Left hindlimb (tissue), 1 donor: ENCODE results near the gene PHYKPL.
"Not testable (repeated sequence)": the region's sequence is repeated elsewhere in the genome, so short reads cannot be mapped to it uniquely, and the experiment has no call there.

Source experiments
- DNase-seq: peaks from one replicate; pipeline ENCODE4 v3.0.0-alpha.2; 2018

PHYKPL gene

DNA sequence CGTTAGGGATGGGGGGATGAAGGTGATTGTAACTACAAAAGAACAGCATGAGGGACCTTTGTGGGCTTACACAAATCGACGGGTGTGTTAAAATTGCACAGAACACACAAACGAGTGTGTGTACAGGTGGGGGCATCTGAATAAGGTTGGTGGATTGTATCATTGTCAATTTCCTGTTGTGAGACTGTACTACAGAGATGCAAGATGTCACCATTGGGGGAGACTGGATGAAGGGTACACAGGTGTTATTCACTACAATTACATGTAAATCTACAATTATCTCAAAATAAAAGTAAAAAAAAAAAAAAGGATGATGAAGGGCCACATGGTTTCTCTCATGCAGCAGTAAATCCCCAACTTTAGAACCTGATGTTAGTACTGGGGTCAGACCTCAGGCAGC lies 31.4 kb upstream of the PHYKPL start:
- no peak for DNase-seq

DNA sequence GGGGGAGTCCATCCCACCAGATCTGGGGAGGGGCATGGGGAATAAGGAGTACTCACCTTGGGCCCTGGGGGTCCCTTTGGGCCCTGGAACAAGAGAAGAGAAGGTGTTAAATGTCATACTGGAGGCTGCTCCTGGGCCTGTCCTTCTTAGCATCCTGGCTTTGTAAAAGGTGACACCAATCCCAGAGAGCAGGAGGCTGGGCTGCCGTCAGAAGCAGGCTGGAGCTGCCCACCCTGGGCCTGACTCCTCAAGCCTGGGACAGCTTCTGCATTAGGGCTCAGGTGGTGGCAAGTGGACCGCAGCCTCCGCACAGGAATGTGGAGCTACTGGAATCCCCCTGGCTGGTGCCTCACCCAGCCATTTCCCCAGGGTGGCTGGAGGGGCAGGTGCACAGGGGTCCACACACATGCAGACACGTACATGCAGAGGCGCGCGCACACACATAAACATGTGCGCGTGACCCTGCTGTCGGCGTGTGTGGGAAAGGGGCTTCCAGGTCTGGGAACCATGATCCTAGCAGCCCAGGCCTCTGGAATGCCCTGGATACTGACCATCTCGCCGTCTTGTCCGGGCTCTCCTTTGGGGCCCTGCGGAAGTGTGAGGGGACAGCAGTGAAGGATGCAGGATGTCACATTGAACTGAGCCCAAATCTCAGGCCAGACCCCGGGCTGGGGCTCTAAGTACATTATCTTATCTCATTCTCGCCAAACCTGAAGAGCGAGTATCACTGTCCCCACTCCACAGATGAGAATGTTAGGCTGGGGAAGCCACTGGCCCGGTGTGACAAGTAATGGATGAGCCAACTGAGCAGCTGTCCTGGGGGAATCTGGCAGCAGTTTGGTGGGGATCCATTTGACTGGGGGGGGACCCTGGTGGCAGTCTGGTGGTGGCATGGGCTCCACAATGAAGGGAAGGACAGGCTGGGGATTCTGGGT lies 29.3 kb upstream of the PHYKPL start:
- DNase-seq = no peak

DNA sequence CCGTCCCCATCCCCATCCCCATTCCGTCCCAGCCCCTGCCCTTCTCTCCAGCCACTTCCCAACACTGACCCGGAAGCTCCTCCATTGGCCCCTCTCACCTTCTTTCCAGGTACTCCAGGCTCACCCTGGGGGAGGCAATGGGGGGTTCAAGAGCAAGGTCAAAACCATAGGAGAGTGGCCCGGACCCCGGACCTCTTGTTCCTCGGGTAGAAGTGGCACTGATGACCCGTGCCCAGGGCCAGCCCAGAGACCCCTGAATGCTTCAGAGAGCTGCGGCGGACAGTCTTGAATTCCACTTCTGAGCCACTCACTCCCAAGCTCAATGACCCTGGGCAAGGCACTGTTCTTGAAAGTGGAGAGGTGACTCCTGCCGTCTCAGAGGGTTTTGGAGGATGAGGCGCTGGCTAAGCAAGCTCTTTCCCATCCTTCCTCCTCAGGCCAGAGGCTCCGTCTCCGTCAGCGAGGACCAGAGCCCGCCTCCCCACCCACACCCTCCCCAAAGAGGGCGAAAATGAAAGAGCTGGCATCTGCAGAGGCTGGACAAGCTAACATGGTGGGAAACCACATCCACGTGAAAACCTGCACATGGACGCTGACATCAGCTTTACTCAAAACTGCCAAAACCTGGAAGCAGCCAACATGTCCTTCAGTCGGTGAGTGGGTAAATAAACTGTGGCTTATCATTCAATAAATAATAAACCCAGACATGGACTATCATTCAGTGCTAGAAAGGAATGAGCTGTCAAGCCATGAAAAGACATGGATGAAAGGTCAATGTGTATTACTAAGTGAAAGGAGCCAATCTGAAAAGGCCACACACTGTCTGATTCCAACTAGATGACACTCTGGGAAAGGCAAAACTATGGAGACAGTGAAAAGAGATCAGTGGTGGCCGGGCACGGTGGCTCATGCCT lies 27.3 kb upstream of the PHYKPL start:
- DNase-seq = no peak

DNA sequence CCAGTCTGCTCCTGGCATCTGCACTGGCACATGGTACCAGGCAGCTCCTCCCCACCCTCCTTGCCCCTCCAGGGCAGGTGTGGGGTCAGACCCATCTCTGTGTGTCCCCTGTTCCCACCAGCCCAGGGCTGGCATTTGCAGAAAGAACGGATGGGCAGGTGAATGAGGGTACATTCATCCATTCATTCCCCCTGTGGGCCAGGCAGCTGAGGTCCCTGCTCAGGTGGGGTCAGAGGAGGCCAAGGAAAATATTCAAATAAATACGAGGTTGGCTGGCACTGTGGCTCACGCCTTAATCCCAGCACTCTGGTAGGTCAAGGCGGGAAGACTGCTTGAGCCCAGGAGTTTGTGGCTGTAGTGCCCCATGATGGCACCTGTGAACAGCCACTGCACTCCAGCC lies 25.0 kb upstream of the PHYKPL start:
- DNase-seq = no peak

DNA sequence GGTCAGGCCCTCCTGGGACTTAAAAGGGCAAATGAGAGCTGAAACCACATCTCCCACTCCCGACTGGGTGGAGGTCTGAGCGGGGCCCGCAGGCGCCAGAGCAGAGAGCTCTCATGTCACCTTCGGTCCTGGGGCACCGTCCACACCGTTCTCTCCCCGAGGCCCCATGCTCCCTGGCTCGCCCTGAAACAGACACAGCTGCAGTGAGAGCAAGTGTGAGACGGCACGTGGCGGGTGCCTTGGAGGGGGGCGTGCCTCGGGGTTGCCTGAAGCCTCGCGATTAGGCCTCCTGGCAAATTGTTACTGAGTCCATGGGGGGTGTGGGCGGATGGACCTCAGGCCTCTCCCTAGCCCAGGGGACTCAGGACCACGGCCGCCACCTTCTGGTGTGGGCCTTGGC lies 24.1 kb upstream of the PHYKPL start:
- DNase-seq = no peak

DNA sequence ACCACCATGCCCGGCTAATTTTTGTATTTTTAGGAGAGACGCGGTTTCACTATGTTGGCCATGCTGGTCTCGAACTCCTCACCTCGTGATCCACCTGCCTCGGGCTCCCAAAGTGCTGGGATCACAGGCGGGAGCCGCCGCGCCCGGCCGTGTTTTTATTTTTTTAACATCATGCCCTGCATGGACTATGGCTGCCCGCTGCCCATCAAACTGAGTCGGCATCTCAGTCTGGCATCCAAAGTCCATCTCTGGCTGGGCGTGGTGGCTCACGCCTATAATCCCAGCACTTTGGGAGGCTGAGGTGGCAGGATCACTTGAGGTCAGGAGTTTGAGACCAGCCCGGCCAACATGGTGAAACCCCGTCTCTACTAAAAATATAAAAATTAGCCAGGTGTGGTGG lies 21.0 kb upstream of the PHYKPL start:
- DNase-seq = not testable (repeated sequence)

DNA sequence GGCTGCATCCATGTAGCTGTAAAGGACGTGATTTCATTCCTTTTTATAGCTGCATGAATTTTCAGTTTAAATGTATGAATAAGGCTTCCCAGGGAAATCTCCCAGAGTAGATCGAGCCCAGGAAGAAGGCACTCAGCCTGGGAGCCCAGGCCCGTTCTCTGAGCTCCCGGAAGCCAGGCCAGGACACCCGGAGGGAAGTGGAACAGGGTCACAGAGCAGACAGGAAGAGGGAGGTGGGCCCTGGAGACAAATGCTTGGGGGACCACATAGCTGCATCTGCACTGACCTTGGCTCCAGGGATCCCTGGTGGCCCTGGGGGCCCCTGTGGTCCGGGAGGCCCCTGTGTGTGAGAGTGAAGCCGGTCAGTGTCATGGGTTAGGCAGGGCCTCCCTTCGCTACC lies 19.7 kb upstream of the PHYKPL start:
- no peak for DNase-seq

DNA sequence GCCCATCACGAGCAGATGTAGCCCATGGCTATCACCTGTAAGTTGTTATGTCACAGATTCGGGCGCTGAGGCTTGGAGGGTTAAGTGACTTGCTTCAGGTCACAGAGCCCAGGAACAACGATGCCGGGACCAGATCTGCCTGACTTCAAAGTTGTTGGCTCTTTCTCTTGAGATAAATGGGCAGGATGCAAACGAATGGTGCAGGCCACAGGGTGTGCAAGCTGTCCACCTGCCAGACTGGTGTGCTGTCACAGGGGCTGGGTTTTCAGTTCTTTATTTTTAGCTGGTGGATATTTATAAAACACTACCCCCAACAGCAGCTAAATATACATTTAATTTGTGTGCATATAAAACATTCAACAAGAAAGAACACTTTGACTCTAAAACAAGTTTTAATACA lies 17.7 kb upstream of the PHYKPL start:
- DNase-seq = no peak

DNA sequence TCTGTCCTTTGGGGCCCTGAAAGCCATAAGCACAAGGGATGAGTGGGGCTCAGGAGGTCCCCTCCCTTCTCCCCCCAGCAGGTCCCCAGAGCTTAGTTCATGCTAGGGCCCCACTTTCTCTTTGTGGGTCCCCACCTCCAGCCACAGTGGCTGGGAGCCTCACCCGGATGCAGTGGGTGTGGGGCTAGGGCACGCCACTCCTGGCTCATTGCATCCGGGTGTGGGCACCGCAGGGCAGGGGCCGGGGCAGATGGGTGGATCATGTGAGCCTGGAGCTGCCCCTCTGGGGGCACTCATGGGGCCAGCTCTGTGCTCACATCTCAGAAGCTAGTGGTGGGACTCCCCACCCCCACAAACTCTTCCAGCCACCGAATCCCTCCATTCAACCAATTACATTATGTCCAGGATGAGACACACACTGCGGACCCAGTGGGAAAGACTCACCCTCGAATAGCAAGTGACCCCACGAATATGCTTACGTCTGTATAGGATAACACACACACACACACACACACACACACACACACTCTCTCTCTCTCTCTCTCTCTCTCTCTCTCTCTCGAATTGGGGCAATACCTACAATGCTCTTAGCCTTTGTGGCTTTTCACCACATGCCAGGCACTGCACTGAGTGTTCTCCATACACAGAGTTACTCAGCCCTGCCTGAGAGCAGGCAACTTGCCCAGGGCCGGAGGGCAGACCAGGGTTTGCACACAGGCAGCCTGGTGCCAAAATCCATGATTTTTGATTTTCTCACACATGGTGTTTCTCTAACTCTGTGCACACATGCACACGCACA lies 16.8 kb upstream of the PHYKPL start:
- DNase-seq = no peak

DNA sequence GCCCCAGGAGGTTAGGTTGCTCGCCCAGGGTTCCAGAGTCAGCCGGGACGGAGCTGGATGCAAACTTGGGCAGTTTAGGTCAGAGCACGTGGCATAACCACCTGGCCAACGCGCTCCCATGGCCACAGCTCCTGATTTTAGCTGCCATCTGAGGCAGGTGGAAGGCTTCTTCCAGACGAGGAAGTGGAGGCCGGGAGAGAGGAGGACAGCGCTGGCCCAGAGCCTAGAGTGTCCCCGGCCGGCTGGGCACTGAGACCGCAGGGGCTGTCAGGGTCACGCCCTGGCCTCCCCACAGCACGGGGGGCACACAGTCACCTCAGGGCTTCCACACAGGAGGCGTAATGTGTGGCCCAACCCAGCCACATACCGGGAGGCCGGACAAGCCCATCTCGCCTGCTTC lies 16.1 kb upstream of the PHYKPL start:
- DNase-seq = no peak

DNA sequence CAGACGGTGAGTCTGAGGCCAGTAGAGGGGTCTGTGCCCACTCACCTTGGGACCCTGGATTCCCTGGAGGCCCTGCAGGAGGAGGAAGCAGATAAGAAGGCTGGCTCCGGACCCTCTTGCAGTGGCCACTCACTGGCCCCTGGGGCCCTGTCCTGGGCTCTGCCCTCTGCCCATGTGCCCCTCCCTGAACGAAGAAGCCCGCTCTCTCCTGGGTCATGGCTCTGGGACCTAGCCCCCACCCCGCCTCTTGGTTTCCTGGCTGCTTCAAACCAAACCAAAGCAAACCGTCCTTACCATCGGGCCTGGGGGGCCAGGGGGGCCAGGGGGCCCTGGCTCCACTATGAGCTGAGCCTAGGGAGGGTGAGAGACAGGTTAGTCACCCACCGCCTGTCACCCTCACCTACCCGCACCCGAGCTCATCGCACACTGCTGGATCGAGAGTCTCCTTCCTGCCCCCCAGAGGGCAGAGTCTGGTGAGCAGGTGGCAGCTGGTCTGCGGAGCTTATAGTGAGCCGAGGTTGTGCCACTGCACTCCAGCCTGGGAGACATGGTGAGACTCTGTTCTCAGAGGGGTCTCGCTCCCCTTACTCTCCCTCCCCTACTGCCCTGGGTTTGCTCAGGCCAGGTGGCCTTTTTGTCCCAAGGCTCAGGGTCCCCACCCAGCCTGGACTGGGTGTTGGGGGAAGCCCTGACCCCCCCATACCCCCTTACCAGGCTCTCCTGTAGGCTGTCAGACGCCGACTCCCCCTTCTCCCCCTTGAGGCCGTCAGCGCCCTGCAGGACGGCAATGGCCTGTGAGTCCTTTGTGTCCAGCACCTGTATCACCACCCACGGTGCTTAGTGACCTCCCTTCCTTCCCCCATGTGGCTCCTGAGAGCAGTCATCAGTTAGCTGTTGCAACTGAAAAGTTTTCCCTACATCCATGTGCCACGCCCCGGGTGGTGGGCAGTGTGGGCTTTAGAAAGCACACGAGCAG lies 15.2 kb upstream of the PHYKPL start:
- DNase-seq = no peak

DNA sequence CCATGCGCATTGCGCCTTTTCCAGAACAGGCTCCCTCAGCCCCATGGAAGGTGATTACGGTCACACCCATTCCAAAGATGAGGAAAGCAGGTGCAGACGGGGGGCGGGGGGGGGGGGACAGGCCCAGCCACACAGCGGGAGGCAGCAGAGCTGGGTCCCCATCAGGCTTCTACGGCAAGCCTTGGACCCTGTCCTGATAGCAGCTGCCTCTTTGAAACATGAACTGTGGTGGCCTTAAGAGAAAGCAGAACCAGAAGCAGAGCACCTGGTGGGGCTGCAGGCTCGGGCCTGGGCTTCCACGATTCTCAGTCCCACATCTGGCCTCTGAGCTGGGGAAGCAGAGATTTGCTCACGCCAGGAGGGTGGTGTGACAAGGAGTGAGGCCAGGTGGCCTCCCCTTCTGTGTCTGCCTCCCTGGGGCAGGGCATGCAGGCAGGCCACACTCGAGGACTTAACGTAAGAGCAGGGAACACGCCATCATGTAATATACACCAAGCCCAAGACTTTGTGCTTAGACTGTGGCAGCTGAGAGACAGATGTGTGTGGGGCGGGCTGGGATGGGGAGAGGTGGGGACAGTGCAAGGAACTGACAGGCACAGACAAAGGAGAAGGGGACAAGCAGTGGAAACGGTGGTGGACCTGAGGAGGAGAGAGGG lies 14.2 kb upstream of the PHYKPL start:
- no peak for DNase-seq

DNA sequence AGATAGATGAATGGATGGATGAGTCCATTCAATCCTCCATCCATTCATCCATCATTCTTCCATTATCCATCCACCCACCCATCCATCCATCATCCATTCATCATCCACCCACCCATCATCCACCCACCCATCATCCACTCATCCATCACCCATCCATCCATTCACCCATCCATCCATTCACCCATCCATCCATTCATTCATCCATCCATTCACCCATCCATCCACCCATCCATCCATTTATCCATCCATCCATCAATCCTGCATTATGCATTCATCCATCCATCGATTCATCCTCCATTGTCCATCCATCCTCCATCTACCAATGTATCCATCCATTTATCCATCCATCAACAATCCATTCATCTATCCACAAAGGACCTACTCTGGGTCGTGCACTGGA lies 12.8 kb upstream of the PHYKPL start:
- DNase-seq = no peak

DNA sequence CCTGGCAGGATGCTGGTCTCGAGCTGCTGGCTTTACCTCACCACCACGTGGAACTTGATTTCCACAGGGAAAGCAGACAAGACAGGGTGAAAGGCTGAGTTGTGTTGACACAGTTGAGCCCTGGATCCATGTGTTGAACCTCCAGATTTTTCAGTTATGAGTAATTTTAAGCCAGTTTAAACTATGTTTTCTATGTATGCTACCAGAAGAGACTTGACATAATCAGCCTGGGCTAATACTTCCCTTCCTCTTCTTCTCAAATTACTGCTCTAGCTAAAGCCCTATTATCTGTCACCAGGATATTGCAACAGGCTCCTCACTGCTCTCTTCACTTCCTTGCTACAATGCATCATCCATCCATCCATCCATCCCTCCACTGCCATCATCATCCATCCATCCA lies 12.0 kb upstream of the PHYKPL start:
- DNase-seq = no peak

DNA sequence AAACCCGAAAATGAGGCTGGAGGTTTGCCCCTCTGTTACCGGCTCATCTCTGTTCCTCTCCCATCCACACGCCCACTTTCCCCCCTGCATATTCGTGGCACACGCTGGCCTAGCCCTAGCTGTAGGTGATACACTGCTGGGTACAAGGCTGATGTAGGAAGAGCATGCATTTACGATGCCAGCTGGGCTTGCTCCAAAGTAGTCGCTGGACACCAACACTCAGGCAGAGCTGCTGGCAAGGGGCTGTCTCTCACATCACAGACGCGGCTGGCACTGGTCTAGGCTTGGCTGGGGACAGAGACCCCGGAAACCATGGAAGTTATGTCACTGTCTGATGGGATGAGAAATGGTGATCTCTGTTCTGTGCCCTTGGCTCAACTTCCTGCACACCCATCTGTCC lies 9.8 kb upstream of the PHYKPL start:
- no peak for DNase-seq

DNA sequence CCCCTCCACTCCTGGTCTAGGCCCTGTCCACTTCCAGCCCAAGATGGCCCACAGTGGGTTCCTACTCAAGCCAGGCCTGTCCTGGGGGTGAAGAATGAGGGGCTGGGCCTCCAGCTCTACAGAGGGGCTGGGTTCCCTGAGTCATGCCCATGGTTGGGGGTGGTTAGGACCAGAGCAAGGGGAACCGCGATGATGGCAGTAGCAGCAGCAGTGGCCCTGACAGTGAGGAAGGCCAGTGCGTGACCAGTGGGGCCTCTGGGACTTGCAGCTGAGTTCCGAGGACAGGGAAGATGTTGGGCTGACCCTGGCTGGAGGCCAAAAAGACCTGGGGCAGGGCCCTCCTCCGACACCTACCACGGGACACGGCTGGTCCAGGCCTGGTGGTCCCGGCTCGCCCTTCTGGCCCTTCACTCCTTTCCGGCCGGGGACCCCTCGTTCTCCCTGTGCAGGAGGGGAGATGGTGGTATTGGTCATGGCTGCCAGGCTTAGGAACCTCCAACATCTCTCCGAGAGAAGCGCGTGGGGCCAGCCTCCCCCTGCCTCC lies 9.2 kb upstream of the PHYKPL start:
- DNase-seq = no peak

DNA sequence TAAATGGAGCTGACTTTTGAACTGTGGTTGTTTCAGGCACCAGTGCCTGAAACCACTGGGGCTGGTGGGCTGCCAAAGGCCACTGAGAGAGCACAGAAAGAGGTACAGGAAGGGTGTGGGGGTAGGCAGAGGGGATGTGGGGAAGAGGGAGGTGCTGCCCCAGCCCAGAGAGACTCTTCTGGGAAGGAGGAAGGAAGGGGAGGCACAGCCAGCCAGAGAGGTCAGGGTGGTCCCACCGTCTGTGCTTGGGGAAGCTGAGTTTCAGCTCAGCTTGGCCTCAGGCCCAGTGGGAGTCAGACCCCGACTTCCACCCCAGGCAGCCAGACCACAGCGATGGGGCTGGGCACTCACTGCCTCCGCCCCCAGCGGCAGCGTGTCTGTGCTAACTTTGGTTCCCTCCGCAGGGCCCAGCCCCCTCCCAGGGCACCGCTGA lies 8.6 kb upstream of the PHYKPL start:
- no peak for DNase-seq

DNA sequence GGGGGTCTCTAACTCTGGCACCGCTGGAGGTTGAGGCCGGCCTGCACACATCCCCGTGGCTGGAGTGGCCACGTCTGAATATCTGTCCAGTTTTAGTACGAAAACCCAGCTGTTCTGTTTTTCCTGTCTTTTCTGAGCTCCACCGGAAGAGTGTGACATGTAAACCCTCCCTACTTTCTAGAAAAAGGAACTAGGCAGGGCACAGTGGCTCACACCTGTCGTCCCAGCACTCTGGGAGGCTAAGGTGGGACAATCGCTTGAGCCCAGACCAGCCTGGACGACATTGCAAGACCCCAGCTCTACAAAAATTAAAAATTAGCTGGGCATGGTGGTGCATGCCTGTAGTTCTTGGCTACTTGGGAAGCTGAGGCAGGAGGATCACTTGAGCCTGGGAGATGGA lies 8.2 kb upstream of the PHYKPL start:
- no peak for DNase-seq

DNA sequence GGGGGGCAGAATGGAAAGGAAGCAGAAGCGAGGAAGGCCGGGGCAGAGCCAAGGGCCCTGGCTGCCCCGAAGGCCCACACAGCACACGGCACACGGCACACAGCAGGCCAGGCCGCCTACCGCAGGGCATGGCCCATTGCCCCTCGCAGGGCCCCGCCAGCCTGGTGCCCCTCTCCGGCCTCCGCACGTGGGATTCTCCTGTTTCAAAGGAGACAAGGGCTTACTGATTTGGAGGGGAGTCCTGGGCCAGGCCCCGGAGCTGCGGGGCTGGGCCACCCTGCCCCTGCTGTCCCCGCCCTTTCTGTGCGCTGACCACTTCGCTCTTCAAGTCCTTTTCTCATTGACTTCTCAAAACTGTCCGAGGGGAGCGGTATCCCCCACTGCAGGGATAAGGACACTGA lies 7.7 kb upstream of the PHYKPL start:
- no peak for DNase-seq

DNA sequence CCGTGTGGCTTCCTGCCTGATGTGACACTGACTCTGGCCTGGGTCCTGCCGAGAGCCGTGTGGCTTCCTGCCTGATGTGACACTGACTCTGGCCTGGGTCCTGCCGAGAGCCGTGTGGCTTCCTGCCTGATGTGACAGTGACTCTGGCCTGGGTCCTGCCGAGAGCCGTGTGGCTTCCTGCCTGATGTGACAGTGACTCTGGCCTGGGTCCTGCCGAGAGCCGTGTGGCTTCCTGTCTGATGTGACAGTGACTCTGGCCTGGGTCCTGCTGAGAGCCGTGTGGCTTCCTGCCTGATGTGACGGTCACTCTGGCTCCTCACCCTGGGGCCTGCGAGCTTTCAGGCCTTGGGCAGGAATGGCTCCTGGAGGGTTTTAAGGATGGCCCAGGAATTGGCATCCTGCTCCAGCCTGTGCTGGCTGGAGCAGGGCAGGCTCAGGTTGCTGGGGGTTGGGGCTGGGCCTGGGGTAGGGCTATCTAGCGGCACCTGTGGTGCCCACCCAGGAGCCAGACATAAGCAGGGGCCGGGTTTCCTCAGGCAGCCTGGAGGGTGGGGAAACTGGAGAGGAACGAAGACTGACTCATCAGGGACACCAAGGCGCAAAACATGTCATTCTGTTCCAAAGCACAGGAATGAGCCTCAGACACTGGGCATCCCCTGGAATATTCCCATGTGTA lies 7.2 kb upstream of the PHYKPL start:
- DNase-seq = not testable (repeated sequence)
